Endodermal cell (in vitro differentiated cells): Measurements from ENCODE around the gene MAPT. TPM values are rescaled to one million over a fixed set of nuclear protein-coding genes. Genes with fewer than 3 reads are reported as not detected.

Source experiments
- DNase-seq: peaks from one replicate; pipeline ENCODE4 v3.0.0-alpha.2; 2017
- H3K27ac ChIP-seq: 2 replicates; pipeline ENCODE4 v1.5.1; 2013; ENCODE audit warnings: mild to moderate bottlenecking, low read depth, low read length, moderate library complexity
- H3K27me3 ChIP-seq: 2 replicates; pipeline ENCODE4 v1.6.1; 2013; ENCODE audit warnings: mild to moderate bottlenecking, low read length, moderate library complexity; ENCODE audit not compliant: insufficient read depth, control insufficient read depth, poor library complexity, severe bottlenecking
- H3K36me3 ChIP-seq: 2 replicates; pipeline ENCODE4 v1.7.0; 2013; ENCODE audit warnings: mild to moderate bottlenecking, low read length, moderate library complexity; ENCODE audit not compliant: control insufficient read depth, insufficient read depth
- H3K4me1 ChIP-seq: one replicate; pipeline ENCODE4 v1.7.0; 2013; ENCODE audit warnings: low read length; ENCODE audit not compliant: control insufficient read depth, insufficient read depth
- H3K4me3 ChIP-seq: 2 replicates; pipeline ENCODE4 v1.5.1; 2013; ENCODE audit warnings: mild to moderate bottlenecking, low read length, moderate library complexity
- H3K9ac ChIP-seq: 2 replicates; pipeline ENCODE4 v1.6.1; 2013; ENCODE audit warnings: mild to moderate bottlenecking, low read length, moderate library complexity; ENCODE audit not compliant: poor library complexity, severe bottlenecking; ENCODE audit errors: extremely low read depth
- H3K9me3 ChIP-seq: 2 replicates; pipeline ENCODE4 v1.6.1; 2013; ENCODE audit warnings: mild to moderate bottlenecking, low read length, moderate library complexity; ENCODE audit not compliant: control insufficient read depth
- H3K27ac Mint-ChIP-seq: 2 replicates; pipeline ENCODE4 v1.8.0; 2020; ENCODE audit warnings: mixed read lengths
- H3K27me3 Mint-ChIP-seq: 2 replicates; pipeline ENCODE4 v1.8.0; 2021; ENCODE audit warnings: mild to moderate bottlenecking, mixed read lengths; ENCODE audit not compliant: insufficient read depth
- H3K36me3 Mint-ChIP-seq: 2 replicates; pipeline ENCODE4 v1.8.0; 2020; ENCODE audit warnings: low read depth, mixed read lengths
- H3K4me1 Mint-ChIP-seq: 2 replicates; pipeline ENCODE4 v1.8.0; 2020; ENCODE audit warnings: mixed read lengths
- H3K4me3 Mint-ChIP-seq: 2 replicates; pipeline ENCODE4 v1.8.0; 2020; ENCODE audit warnings: mild to moderate bottlenecking, moderate library complexity, mixed read lengths
- H3K9me3 Mint-ChIP-seq: 2 replicates; pipeline ENCODE4 v1.8.0; 2020; ENCODE audit warnings: mild to moderate bottlenecking, mixed read lengths
- WGBS, 2 experiments: methylation state at CpG; one replicate each; pipeline versions ENCODE4 v1.1.5 to v1.1.7; 2013; ENCODE audit warnings: missing lambda C conversion rate in 2 of 2, mixed read lengths in 1 of 2; ENCODE audit not compliant: insufficient coverage in 1 of 2, insufficient read length in 1 of 2; 5-methylcytosine and 5-hydroxymethylcytosine counted together
- total RNA-seq, 2 donors: library from RNA; stranded (reverse); fragmentation: NEBNext Ultra II Directional in 1 of 2; extraction: Animal tissue kit (Norgen Biotek cat#: 25700) in 1 of 2; gene quantifications; 2 replicates in 1 of 2; 3 replicates in 1 of 2; pipeline ENCODE4 v1.2.1, GENCODE V29; 2021
- TF ChIP-seq, protein P1 (sequence below): fragments of 200-600 bp; sonication (generic); conservative IDR thresholded peaks from 2 replicates; pipeline ENCODE4 v1.5.0; 2021; ENCODE audit warnings: antibody characterized with exemption, mild to moderate bottlenecking

MAPT gene
- total RNA-seq, 2 donors from 2014 or later: 0.69 to 0.73 TPM

DNA sequence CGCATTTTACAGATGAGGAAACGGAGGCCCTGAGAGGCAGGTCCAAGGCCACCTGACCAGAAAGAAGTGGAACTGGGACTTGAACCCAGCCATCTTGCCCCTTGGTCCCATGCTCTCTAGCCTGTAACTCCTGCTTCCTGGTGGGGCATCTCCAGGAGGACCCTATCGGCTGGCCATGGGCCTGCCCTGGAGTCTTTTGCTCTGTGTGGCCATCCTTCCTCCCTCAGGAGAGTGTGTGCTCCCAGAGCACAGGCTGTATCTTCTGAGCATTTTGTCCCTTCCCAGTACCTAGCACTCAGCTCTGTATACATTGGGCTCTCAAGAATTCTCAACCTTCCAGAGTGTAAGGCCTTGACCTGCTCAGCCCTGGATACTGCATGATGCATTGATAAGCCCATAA lies 76.3 kb downstream of the MAPT start:
- 84 to 96% methylated on average over 3 of the region's 3 CpGs for WGBS, 2 experiments
- H3K4me1 Mint-ChIP-seq: peaks cover 12% of the 10 kb centered on the region
- H3K9ac ChIP-seq: no peak overlapping the region
- H3K27ac Mint-ChIP-seq: no peak overlapping the region
- H3K27me3 ChIP-seq: no peaks in the 10 kb centered on the region
- H3K4me3 Mint-ChIP-seq: no peak overlapping the region
- H3K36me3 ChIP-seq: no peaks in the 10 kb centered on the region
- no peaks in the 10 kb centered on the region for H3K4me1 ChIP-seq
- no peaks in the 10 kb centered on the region for H3K9me3 Mint-ChIP-seq
- DNase-seq: no peak
- H3K27me3 Mint-ChIP-seq: peaks cover 9% of the 10 kb centered on the region
- TF ChIP-seq, protein P1, sequence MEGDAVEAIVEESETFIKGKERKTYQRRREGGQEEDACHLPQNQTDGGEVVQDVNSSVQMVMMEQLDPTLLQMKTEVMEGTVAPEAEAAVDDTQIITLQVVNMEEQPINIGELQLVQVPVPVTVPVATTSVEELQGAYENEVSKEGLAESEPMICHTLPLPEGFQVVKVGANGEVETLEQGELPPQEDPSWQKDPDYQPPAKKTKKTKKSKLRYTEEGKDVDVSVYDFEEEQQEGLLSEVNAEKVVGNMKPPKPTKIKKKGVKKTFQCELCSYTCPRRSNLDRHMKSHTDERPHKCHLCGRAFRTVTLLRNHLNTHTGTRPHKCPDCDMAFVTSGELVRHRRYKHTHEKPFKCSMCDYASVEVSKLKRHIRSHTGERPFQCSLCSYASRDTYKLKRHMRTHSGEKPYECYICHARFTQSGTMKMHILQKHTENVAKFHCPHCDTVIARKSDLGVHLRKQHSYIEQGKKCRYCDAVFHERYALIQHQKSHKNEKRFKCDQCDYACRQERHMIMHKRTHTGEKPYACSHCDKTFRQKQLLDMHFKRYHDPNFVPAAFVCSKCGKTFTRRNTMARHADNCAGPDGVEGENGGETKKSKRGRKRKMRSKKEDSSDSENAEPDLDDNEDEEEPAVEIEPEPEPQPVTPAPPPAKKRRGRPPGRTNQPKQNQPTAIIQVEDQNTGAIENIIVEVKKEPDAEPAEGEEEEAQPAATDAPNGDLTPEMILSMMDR: no peak
- no peaks in the 10 kb centered on the region for H3K9me3 ChIP-seq
- no peaks in the 10 kb centered on the region for H3K36me3 Mint-ChIP-seq
- H3K27ac ChIP-seq: no peak overlapping the region
- no peak overlapping the region for H3K4me3 ChIP-seq

DNA sequence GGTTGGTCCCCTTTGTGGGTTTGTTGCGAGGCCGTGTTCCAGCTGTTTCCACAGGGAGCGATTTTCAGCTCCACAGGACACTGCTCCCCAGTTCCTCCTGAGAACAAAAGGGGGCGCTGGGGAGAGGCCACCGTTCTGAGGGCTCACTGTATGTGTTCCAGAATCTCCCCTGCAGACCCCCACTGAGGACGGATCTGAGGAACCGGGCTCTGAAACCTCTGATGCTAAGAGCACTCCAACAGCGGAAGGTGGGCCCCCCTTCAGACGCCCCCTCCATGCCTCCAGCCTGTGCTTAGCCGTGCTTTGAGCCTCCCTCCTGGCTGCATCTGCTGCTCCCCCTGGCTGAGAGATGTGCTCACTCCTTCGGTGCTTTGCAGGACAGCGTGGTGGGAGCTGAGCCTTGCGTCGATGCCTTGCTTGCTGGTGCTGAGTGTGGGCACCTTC lies 77.4 kb downstream of the MAPT start:
- peaks cover 12% of the 10 kb centered on the region for H3K4me1 Mint-ChIP-seq
- Histone ChIP-seq H3K4me3 (no peak overlapping the region), H3K36me3 (no peaks in the 10 kb centered on the region), H3K27me3 (no peaks in the 10 kb centered on the region), H3K9me3 (no peaks in the 10 kb centered on the region), H3K9ac (no peak overlapping the region), H3K4me1 (no peaks in the 10 kb centered on the region), H3K27ac (no peak overlapping the region)
- DNase-seq: peak; percentile 83
- TF ChIP-seq, protein P1: peak; percentile 79
- H3K4me3 Mint-ChIP-seq: no peak overlapping the region
- H3K36me3 Mint-ChIP-seq: no peaks in the 10 kb centered on the region
- 63 to 66% methylated on average over 7 to 14 of the region's 14 CpGs for WGBS, 2 experiments
- H3K9me3 Mint-ChIP-seq: no peaks in the 10 kb centered on the region
- H3K27ac Mint-ChIP-seq: no peak overlapping the region
- H3K27me3 Mint-ChIP-seq: peaks cover 6% of the 10 kb centered on the region

DNA sequence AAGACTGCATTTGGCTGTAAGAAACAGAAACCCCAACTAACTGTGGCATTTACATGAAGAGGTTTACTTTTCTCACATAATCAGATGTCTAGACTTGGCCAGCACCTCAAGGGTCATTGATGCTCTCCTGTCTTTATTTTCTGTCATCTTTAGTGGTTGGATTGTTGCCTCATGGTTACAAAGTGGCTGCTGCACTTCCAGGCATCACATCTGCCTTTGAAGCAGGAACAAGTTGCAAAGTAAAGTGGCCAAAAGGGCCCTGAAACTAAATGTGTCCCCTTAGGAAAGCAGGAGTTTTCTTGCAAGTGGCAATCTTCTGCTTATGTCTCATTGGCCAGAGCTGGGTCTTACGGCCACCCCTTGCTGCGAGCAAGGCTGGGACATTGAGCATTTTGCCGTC lies 78.2 kb downstream of the MAPT start:
- no peak for DNase-seq

More for the DNA sequence above, 78.2 kb downstream of the MAPT start:
- TF ChIP-seq, protein P1: no peak
- Histone ChIP-seq H3K9me3 (no peaks in the 10 kb centered on the region), H3K27me3 (no peaks in the 10 kb centered on the region), H3K4me1 (no peaks in the 10 kb centered on the region), H3K4me3 (no peak overlapping the region), H3K27ac (no peak overlapping the region), H3K9ac (no peak overlapping the region), H3K36me3 (no peaks in the 10 kb centered on the region)
- no peaks in the 10 kb centered on the region for H3K9me3 Mint-ChIP-seq
- no peak overlapping the region for H3K4me3 Mint-ChIP-seq
- no peak overlapping the region for H3K27ac Mint-ChIP-seq
- no peaks in the 10 kb centered on the region for H3K36me3 Mint-ChIP-seq
- WGBS, 2 experiments: 92 to 95% methylated on average over 3 of the region's 3 CpGs
- H3K27me3 Mint-ChIP-seq: peaks cover 6% of the 10 kb centered on the region
- H3K4me1 Mint-ChIP-seq: peaks cover 5% of the 10 kb centered on the region
